IMR-90 (cell line): Measurements from ENCODE around the gene ABCC3. TPM values are rescaled to one million over a fixed set of nuclear protein-coding genes. Genes with fewer than 3 reads are reported as not detected.
A peak's percentile ranks its signal among the peaks of the same experiment; 100 is the strongest.

Experiments used
- ATAC-seq: fragments of 200-7000 bp; cut with Tn5 transposase; 2 replicates; pipeline ENCODE4 v1.9.1; 2020; ENCODE audit warnings: low read depth, mild to moderate bottlenecking, moderate library complexity
- BruUV-seq: library from RNA; stranded (reverse); fragments of 400-500 nt; replicated peaks from 2 replicates; lab custom pipeline; 2021; lab: Mats Ljungman, UMichigan
- CTCF ChIA-PET: fragments of 300-600 bp; formaldehyde crosslinking; extraction: SDS; loops from one replicate; lab custom pipeline; 2021; ENCODE audit warnings: antibody characterized with exemption; lab: Yijun Ruan, JAX
- POLR2A ChIA-PET: fragments of 300-600 bp; sonication (Branson Sonifier 250); formaldehyde crosslinking; loops from one replicate; lab custom pipeline; 2022; ENCODE audit warnings: antibody characterized with exemption; ENCODE audit not compliant: unreplicated experiment; lab: Charles Lee
- DNase-seq: peaks from one replicate; pipeline ENCODE4 v3.0.0; 2013
- H2AFZ ChIP-seq: replicated peaks from 2 replicates; pipeline ENCODE3; 2013; ENCODE audit warnings: low read length, mild to moderate bottlenecking; ENCODE audit not compliant: poor library complexity
- H2AK5ac ChIP-seq: 2 replicates; pipeline ENCODE4 v1.6.1; 2013; ENCODE audit warnings: low read depth, low read length, inconsistent platforms
- H2AK9ac ChIP-seq: replicated peaks from 2 replicates; pipeline ENCODE3; 2013; ENCODE audit warnings: mild to moderate bottlenecking, low read depth, low read length, moderate library complexity; ENCODE audit not compliant: poor library complexity
- H2BK120ac ChIP-seq: 2 replicates; pipeline ENCODE4 v1.6.1; 2013; ENCODE audit warnings: low read depth, low read length, inconsistent platforms
- H2BK15ac ChIP-seq: 3 replicates; pipeline ENCODE4 v1.6.1; 2013; ENCODE audit warnings: low read depth, low read length, inconsistent platforms
- H2BK20ac ChIP-seq: 2 replicates; pipeline ENCODE4 v1.6.1; 2013; ENCODE audit warnings: low read depth, mild to moderate bottlenecking, inconsistent platforms, low read length, moderate library complexity
- H2BK5ac ChIP-seq: 2 replicates; pipeline ENCODE4 v1.6.1; 2013; ENCODE audit warnings: mild to moderate bottlenecking, low read depth, low read length, inconsistent platforms; ENCODE audit not compliant: poor library complexity, severe bottlenecking
- H3K14ac ChIP-seq: replicated peaks from 2 replicates; pipeline ENCODE4 v1.6.1; 2013; ENCODE audit warnings: low read depth, low read length, inconsistent platforms
- H3K18ac ChIP-seq: 2 replicates; pipeline ENCODE4 v1.6.1; 2013; ENCODE audit warnings: low read depth, low read length, control low read depth
- H3K23ac ChIP-seq: 2 replicates; pipeline ENCODE4 v1.6.1; 2013; ENCODE audit warnings: low read depth, low read length, inconsistent platforms
- H3K27ac ChIP-seq: 2 replicates; pipeline ENCODE4 v1.5.1; 2013; ENCODE audit warnings: mild to moderate bottlenecking, control low read depth, low read length; ENCODE audit not compliant: insufficient read depth
- H3K27me3 ChIP-seq: 2 replicates; pipeline ENCODE4 v1.6.1; 2013; ENCODE audit warnings: low read length; ENCODE audit not compliant: control insufficient read depth, insufficient read depth
- H3K36me3 ChIP-seq: 2 replicates; pipeline ENCODE4 v1.6.1; 2013; ENCODE audit warnings: low read length, mixed read lengths; ENCODE audit not compliant: control insufficient read depth, insufficient read depth
- H3K4ac ChIP-seq: 2 replicates; pipeline ENCODE4 v1.6.1; 2013; ENCODE audit warnings: low read depth, low read length, inconsistent platforms
- H3K4me1 ChIP-seq: 2 replicates; pipeline ENCODE4 v1.6.1; 2013; ENCODE audit warnings: low read length, mixed read lengths; ENCODE audit not compliant: control insufficient read depth, insufficient read depth
- H3K4me2 ChIP-seq: 2 replicates; pipeline ENCODE4 v1.6.1; 2013; ENCODE audit warnings: low read depth, mild to moderate bottlenecking, control low read depth, low read length, moderate library complexity
- H3K4me3 ChIP-seq: 2 replicates; pipeline ENCODE4 v1.5.1; 2013; ENCODE audit warnings: low read depth, mild to moderate bottlenecking, control low read depth, low read length, moderate library complexity; ENCODE audit not compliant: insufficient read depth
- H3K56ac ChIP-seq: 2 replicates; pipeline ENCODE4 v1.6.1; 2013; ENCODE audit warnings: low read length, inconsistent platforms; ENCODE audit not compliant: insufficient read depth; ENCODE audit errors: extremely low read depth
- H3K79me1 ChIP-seq, 2 experiments: 2 replicates each; pipeline ENCODE4 v1.6.1; 2013; ENCODE audit warnings: low read length in 2 of 2, inconsistent platforms in 1 of 2, low read depth in 1 of 2
- H3K9ac ChIP-seq: 2 replicates; pipeline ENCODE4 v1.6.1; 2013; ENCODE audit warnings: low read depth, low read length, control low read depth
- H3K9me1 ChIP-seq: 2 replicates; pipeline ENCODE4 v1.6.1; 2013; ENCODE audit warnings: low read length, inconsistent platforms; ENCODE audit not compliant: insufficient read depth
- H3K9me3 ChIP-seq: 2 replicates; pipeline ENCODE4 v1.6.1; 2013; ENCODE audit warnings: low read length; ENCODE audit not compliant: control insufficient read depth, insufficient read depth
- H4K20me1 ChIP-seq: 2 replicates; pipeline ENCODE4 v1.6.1; 2013; ENCODE audit warnings: low read length, inconsistent platforms; ENCODE audit not compliant: insufficient read depth
- H4K5ac ChIP-seq: 2 replicates; pipeline ENCODE4 v1.6.1; 2013; ENCODE audit warnings: mild to moderate bottlenecking, low read depth, low read length, control low read depth
- H4K8ac ChIP-seq, 2 experiments: 2 replicates each; pipeline ENCODE4 v1.6.1; 2013; ENCODE audit warnings: low read depth in 2 of 2, low read length in 2 of 2, control low read depth in 1 of 2, inconsistent platforms in 1 of 2
- H4K91ac ChIP-seq: 2 replicates; pipeline ENCODE4 v1.6.1; 2013; ENCODE audit warnings: low read depth, low read length, inconsistent platforms; ENCODE audit not compliant: insufficient read depth
- CEBPB ChIP-seq: IDR thresholded peaks from 2 replicates; pipeline ENCODE4 v1.6.1; 2012; ENCODE audit warnings: low read depth, low read length, improper control_type of control experiment
- RCOR1 ChIP-seq: IDR thresholded peaks from 2 replicates; pipeline ENCODE4 v1.6.1; 2012; ENCODE audit warnings: mild to moderate bottlenecking, low read length, improper control_type of control experiment; ENCODE audit not compliant: insufficient replicate concordance
- WGBS, 2 experiments: methylation state at CpG; one replicate each; pipeline versions ENCODE4 v1.1.5 to v1.1.7; 2013; ENCODE audit warnings: missing lambda C conversion rate in 2 of 2; ENCODE audit not compliant: insufficient read length in 1 of 2; ENCODE audit errors: extremely low coverage in 2 of 2; 5-methylcytosine and 5-hydroxymethylcytosine counted together
- dilution Hi-C: fragments of 300-500 bp; cut with HindIII; formaldehyde crosslinking; loops from one replicate; pipeline ENCODE4 v1.14.3; 2018; ENCODE audit warnings: low sequenced_read_pairs; ENCODE audit not compliant: unreplicated experiment
- in situ Hi-C: fragments of 300-500 bp; cut with MboI; formaldehyde crosslinking; loops from 3 replicates; pipeline ENCODE4 v1.14.3; 2019; ENCODE audit warnings: low sequenced_read_pairs, inconsistent platforms, mixed read lengths
- intact Hi-C: fragments of 100-400 bp; cut with micrococcal nuclease; formaldehyde crosslinking; loops from 2 replicates; pipeline ENCODE4 v1.10.0; 2022
- polyA plus RNA-seq, 3 experiments: library from polyadenylated mRNA; depleted of rRNA; stranded (reverse); fragments of >200 nt; gene quantifications; 2 replicates each; pipeline ENCODE4 v1.2.3, GENCODE V29; 2012; ENCODE audit warnings: low replicate concordance in 1 of 3
- total RNA-seq: library from RNA; depleted of rRNA; stranded (reverse); fragments of >200 nt; gene quantifications from 2 replicates; pipeline ENCODE4 v1.2.3, GENCODE V29; 2012

The ABCC3 gene
- total and polyA plus RNA-seq, 2 of the 4 experiments (the other 2 are of a cell fraction), result 3.2 to 6.6 TPM

GRCh38 chr17:50687200-50688066 is 52.8 kb downstream of the ABCC3 start:
- CTCF ChIA-PET, result interaction anchor here (2.3 kb wide), 1 partner anchor 137 kb away, joined by 8 read pairs; no protein-coding TSS in a partner anchor
- peak overlapping the region; percentile 41; the same call in 1 of the 2 replicates for H2AK5ac ChIP-seq
- no peak overlapping the region for H3K4me2 ChIP-seq
- intact Hi-C loops, result no loop called here
- no peak overlapping the region for H2AFZ ChIP-seq
- no peaks in the 10 kb centered on the region for H4K20me1 ChIP-seq
- H3K27ac ChIP-seq, result peak overlapping the region; percentile 33; the same call in 1 of the 2 replicates
- H3K9ac ChIP-seq, result no peak overlapping the region
- H3K23ac ChIP-seq, result no peak overlapping the region
- H3K9me3 ChIP-seq, result no peaks in the 10 kb centered on the region
- H4K91ac ChIP-seq, result peak overlapping the region; percentile 27; the same call in 1 of the 2 replicates
- POLR2A ChIA-PET, result no interaction called here
- TF ChIP-seq CEBPB, result peak; percentile 20; the same call in 1 of the 2 replicates
- no peak for TF ChIP-seq RCOR1
- no TSS peak for BruUV-seq
- dilution Hi-C loops, result no loop called here
- peak overlapping the region; percentile 23 for H2BK120ac ChIP-seq
- H3K56ac ChIP-seq, result no peak overlapping the region
- in situ Hi-C loops, result no loop called here
- H4K8ac ChIP-seq, result peak overlapping the region in 1 of 2 experiments; percentile 16; a peak in 1 of 4 replicates
- H4K5ac ChIP-seq, result no peak overlapping the region; the same call in 1 of the 2 replicates
- peaks cover 0 to 6% of the 10 kb centered on the region in 2 experiments; a peak in 2 of 4 replicates for H3K79me1 ChIP-seq
- H3K36me3 ChIP-seq, result no peaks in the 10 kb centered on the region
- peak overlapping the region; percentile 4 for H3K4ac ChIP-seq
- H3K4me3 ChIP-seq, result no peak overlapping the region
- no peak for DNase-seq
- peak overlapping the region; percentile 81 for H2AK9ac ChIP-seq
- no peaks in the 10 kb centered on the region for H3K27me3 ChIP-seq
- peaks cover 27% of the 10 kb centered on the region for H3K9me1 ChIP-seq
- WGBS, 2 experiments, result 94% methylated on average over 8 of the region's 16 CpGs; no CpG with 5 or more reads in 1 of the 2 experiments
- H3K14ac ChIP-seq, result no peak overlapping the region
- no peak overlapping the region; the same call in 1 of the 2 replicates for H3K18ac ChIP-seq
- H2BK15ac ChIP-seq, result no peak overlapping the region
- no peak overlapping the region for H2BK5ac ChIP-seq
- ATAC-seq, result no peak
- no peak overlapping the region for H2BK20ac ChIP-seq
- peaks cover 39% of the 10 kb centered on the region for H3K4me1 ChIP-seq
